ENCODE measurements around the gene CPSF4.
A peak's percentile ranks its signal among the peaks of the same experiment; 100 is the strongest.

Gene CPSF4

DNA sequence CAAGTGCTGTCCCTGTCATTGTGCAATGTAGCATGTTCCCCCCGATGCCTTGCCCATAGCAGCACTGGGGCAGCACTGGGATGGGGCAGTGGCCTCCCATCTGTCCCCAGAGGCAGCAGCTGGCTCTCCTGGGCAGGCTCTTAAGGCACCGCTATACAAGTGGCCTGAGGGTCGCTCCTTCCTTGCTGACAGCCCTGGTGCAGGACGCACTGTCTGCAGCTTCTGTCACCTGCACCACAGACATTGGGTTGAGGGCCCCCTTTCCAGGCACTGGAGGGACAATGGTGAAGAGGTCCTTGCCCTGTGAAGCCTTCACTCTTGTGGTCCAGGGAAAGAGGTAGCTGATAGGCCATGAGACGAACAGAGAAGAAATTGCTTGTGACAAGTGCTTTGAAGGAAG, 10.6 kb downstream of the CPSF4 start:
- DNase-seq: no peak

DNA sequence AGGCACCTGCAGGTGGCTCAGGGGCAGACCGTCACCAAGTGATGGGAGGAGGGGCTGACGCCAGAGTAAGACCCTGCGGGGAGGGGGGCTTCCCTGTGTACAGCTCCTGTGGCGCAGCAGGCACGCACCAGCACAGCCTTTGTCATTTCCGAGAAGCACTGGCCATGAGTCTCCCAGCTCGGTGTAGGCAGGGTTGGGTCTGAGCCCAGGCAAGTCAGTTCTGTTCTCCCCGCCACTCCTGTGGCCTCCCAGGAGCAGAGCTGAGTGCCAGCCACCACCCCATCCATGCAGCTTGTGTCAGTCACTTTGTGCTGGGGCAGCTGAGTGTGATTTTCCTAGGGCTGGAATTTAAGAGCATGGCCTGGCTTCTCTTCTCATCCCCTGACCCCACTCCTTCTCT, 13.2 kb downstream of the CPSF4 start:
- no peak for DNase-seq

DNA sequence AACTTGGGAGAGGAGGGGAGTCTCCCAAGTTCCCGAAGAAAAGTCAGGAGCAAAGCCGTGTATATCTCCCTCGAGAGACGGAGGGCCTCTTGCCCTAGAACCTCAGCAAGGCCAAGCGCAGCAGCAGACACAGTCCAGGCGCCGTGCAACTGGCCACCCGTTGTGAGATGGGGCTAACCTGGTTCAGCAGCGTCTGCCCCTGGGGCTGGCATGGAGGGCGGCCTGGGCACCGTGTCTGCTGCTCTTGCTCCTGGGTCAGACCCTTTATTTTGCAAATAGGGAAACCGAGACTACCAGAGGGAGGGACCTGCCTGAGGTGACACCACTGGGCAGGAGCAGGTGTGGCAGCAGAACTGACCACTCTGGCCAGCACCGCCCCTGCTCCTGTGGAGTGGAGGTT, 13.8 kb downstream of the CPSF4 start:
- no peak for DNase-seq

DNA sequence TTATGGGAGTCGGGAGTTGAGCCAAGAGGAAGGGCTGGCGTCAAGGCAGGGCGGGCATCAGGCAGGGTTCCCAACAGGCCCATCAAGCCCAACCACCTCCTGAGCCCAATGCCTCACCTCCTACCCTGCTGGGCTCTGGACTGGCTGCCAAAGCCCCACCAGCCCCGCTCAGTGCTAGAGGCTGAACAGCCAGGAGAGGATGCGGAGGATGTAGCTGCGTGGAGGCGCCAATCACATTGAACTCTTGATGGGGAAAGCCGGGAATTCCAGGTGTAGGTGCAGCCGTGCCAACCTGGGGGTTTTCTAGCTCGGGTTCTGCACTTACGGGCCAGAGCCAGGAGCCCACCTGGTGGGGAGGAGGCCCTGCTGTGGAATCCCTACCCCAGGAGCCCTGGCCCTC, 14.4 kb downstream of the CPSF4 start:
- DNase-seq: no peak

DNA sequence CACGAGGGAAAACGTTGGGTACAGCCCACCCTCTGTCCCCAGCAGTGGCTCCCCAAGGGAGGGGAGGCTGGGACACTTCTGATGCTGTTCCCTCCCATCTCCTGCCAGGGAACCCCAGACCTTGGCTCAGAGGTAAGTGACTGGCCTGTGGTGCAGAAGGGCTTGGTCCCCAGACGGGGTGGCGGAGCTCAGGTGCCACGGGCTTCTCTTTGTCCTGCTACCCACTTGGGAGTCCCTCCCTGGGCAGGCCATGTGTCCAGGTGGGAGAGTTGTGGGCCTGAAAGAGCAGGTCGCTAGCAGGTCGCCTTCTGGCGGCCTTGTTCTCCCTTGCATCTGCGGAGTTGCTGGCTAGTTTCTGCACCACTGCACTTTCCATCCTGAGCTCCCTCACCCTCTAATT, 17.1 kb downstream of the CPSF4 start:
- no peak for DNase-seq

DNA sequence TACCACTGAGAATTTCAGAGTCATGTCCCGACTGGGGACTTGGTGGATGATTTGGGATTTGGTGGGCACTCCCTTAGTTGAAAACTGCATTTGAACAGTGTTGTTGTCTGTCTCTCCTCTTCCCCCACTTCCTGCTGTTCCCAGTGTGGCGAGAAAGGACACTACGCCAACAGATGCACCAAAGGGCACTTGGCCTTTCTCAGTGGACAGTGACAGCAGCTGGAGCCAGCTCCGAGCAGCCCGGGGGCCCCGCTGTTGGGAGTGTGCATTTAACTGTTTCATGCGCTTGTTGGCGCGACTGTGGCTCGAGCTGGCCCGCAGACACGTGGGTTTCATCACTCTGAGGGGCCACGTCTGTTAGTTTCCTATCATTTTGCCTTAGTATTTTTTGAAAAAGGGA, 17.5 kb downstream of the CPSF4 start:
- DNase-seq: no peak

DNA sequence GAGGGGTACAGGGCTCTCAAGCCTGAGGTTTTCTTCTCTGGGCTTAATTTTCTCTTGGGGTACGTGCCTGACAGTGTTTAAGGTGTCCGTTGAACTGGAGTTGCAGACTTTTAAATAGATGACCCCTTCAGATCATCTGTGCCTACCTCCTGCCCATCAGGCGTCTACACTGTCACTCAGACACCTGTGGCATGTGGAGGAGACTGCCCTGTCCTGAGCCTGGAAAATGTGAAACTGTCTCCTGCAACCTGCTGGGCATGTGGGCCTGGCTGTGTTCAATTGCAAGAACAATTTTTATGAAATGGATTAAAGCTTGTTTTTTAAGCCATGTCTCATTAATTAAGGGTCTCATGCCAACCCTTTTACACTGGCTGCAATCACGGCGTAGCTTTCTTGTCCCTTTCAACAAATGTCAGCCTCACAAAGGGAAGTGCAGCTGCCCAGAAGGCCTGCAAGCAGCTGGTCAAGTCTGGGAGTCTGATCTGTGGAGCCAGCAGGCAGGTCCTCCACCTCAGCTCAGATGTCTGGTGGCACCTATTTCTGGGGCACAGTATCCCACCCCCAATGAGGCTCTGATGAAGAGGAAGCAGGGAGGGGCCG, 18.4 kb downstream of the CPSF4 start:
- DNase-seq: no peak

DNA sequence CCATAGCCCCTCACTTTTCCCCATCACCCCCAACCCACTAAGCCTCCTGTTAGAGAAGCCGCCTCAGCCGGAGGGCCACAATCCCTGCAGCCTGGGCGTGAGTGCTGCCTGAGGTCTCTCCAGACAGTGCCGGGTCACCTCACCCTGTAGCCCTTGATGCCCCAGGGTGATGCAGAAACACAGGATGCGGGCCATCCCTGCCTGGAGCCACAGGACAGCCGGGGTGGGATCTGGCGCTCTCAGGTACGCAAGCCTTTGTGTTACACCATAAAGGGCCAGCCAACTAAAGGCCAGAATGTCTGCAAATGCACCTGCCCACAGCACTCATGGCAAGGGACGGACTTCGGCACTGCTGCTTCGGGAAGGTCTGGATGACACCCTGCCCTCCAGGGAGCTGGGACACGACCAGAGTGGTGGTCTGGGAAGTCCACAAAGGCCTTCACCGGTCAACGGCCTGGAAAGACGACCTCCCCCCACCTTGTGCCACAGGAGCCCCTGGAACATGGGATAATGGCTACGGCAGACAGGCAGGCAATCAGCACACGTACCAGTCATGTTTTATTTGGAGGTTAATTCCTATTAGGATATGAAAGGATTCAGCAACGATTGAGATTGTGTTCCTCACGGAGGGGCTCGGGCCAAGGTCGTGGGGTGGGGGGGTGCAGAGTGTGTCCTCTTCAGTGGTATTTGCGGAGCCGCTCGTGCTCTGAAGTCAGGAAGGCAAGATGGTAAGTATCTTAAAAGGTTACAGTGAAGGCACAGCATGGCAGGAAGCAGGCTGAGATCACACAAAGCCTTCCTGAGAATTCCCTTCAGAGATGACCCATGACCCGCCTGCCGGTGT, 19.1 kb downstream of the CPSF4 start:
- DNase-seq: no peak

DNA sequence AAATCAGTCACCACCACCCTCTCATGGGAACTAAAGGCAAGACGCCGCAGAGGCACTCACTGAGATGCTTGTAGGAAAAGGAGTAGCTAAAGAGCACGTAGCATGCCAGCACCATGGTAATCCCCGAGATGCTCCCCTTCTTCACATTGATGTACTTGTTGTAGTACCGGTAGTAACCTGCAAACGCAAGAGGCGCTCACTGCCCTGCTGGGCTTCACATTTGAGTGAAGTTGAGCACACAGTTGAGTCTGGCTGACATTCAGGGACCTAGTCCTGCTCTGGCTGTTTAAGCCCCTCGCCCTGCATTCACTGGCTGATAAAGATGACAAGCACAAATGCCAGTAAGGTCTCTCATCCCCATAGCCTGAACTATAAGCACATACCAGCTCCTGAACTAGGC, 20.3 kb downstream of the CPSF4 start:
- no peak for DNase-seq

DNA sequence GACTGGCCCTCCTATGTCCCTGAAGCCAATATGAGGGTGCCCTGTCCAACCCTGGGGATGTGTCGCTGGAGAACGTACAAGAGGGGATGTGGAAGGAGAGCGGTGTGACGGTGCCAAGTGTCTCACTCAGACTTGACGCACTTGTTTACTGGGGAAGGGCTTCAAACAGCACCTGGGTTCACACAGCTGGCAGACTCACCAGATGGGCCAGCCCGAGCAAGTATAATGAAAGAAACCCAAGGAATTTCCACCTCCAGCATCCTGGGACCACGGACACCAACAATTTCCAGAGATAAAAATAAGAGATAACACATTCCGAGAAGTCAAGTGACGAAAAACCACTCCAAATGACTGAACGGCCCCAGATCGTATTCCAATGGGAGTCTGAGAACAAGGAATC, 21.9 kb downstream of the CPSF4 start:
- DNase-seq: no peak

DNA sequence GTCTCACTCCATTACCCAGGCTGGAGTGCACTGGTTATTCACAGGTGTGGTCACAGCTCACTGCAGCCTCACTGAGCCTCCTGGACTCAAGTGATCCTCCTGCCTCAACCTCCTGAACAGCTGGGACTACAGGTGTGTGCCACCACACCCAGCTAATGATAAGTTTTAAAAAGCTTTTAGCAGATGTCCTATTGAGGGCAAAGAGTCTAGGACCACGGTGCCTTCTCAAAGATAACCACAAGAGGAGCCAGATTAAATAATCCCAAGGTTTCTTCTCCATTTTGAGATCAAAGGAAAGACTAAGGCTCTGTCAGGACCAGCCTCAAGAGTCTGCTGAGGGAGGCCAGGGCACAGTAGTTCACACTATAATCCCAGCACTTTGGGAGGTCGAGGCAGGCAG, 22.5 kb downstream of the CPSF4 start:
- DNase-seq: no peak

DNA sequence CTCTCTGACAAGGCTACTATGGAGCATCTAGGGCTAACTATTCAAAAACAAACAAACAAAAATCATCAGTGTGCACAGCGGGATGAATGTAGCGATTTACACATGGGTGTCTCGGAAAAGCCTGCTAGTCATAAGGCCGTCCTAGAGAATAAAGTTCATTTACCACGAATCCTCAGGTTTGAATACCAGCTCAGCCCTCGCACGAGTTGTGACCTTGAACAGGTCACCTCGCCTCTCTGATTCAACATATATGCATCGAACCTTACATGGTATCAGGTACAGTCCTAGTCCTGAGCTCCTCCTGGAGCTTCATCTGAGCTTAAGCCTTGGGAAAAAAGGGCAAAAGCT, 26.7 kb downstream of the CPSF4 start:
- no peak for DNase-seq

DNA sequence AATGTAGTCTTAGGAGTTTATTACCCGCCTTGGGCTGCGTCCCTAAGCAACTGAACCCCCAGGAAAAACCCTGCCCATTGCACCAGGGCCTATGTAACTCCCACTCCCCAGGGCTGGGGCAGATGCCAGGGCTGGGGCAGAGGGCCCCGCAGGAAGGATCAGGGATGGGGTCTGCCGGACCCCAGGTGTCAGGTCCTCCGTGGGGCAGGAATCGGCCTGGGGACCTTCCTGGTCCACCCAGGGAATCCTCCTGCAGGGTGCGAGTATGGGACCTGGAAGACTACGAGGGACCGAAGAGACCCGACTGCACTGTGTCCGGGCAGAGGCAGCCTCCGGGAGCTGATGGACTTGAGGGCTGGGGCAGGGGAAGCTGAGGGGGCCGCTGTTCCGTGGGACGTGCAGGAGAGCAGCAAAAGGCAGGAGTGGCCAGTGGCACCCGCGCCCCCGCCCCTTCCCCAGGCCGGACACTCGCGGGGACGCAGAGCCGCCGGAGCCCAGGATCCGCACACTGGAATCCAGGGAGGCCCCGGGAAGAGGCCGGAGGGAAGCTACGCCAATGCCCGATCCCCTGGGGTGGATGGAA, 29.7 kb downstream of the CPSF4 start:
- no peak for DNase-seq

DNA sequence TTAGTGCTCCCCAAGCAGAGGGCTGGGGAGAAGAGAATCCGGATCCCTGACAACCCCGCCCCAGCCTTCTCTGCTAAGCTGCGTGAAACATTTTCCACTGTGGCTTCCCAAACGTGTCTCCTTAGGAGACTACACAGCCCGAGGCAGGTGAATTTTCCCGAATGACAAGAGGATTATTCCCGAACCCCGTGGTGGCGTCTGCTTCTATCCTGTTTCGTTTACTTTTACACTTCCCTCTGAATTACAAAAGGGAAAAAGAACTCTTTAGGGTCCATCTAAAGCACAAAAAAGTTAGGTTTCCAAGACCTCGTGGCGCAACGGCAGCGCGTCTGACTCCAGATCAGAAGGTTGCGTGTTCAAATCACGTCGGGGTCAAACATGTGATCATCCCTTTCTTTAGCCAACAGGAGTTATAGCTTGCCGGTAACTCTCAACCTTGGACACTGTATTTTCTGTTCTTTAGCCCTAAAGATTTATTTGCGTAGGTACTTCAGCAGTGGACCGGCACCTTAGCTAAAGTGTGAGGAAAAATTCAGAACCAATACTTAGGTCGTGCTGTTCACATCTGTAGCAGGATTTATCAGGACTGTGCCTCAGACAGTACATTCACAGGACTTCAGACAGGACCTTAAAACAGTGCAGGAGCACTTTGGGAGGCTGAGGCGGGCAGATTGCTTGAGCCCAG, 30.8 kb downstream of the CPSF4 start:
- no peak for DNase-seq

DNA sequence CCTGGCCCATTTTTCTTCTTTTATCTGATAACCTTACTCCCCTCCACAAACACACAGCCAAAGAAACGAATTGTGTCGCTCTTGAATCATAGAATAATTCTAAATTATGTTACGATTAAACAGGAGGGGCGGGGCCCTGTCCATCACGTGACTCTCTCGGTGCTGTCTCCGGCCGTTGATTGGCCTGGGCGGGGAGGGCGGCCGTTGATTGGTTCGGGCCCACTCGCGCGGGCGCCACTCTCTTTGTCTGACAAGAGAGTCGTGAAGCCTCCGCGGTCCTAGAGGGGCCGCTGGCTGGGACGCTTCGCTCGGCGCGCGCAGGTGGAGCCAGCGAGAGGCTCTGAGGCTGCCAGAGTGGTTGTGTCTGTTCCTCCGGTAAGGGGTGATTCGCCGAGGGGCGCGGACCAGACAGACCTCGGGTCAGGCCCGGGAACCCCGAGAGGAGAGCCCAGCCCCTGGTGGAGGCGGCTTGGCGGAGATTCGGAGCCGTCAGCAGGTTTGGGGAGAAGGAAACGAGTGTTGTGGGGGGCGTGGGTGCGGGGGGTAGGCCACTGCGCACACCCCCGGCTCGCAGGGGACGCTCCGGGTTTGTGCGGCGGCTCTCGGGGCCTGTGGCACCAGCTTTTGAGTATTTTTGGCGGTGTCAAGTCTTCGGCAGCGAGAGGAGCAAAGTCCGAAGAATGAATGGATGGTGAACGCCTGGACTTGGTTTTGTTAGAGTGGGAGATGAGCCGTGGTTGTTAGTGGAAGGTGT, 34.0 kb downstream of the CPSF4 start, which contains the start of gene ZNF789:
ZNF789 (plus strand) TSS at position 330 of the 754 bp plus-strand sequence. CDS start 3,567 bp downstream, outside the sequence.
- DNase-seq: peak; percentile 95

DNA sequence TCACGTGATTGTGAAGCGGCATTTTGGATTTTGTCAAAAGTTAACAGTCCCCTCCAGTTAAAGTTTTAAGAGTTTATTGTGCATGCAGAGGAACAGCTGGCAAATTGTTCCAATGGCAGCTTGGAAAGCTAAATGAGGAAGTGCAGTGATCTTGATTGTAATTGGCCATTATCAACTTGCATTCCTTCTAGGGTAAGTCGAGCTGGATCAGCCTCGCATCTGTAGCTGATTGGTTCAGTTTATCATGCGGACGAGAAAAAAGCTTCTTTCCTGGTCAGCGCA, 34.5 kb downstream of the CPSF4 start:
- DNase-seq: no peak

DNA sequence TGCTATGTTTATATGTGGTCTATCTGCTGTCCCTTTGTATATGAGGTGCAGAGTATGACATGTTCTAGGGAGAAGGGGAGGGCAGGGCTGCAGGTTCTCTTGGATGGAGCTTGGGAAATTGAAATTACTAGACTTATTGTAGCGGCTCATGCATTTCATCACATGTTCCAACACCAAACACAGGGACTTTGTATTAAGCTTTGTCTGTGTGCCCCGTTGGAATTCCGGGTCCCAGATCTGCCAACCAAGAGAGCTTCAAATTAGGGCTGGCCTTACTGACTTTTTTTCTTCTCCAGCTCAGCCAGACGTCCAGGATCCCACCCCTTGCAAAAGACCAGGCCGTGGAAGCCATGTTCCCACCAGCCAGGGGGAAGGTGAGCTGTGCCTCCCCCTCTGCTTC, 37.4 kb downstream of the CPSF4 start:
- DNase-seq: no peak

DNA sequence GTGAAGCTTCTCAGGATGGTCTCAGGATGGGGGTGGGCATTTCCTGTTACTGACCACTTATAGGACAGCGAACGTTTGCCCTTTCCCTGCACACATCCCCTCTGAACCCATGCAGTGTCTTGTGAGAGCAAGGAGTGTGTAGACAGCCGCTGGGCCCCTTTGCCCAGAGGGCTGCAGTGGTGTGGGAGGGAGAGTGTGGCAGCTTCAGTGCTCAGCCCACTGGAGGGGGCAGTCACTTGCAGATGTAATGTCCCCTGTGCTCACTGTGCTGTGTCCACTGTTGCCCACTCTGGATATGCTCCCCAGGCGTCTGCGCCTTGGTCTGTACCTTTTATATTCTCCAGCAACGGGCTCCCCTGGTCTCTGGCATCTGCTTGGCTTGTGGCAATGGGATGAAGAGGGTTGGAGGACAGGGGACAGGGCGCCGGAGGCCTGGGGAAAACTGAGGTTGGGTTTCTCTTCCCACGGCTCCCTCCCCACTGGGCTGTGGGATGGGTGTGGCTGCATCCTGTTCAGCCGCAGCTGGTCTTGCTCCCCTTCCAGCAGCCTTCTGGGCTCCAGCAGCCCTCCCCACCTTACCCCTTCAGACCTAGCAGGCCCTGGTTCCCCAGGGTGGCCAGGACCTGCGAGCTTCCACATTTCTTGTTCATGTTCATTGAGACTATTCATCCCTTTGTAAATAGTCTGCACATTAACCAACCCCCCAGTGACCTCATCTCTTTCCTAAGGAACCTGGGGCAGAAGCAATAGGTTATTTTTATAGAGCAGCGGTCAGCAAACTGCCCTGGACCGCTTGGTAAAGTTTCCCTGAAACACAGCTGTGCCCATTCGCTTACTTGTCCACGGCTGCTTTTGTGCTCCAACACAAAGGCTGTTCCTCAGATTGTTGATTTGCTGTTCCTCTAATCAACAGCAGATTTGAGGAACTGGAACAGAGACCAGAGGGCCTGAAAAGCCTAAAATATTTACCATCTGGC, 40.0 kb downstream of the CPSF4 start:
- no peak for DNase-seq

DNA sequence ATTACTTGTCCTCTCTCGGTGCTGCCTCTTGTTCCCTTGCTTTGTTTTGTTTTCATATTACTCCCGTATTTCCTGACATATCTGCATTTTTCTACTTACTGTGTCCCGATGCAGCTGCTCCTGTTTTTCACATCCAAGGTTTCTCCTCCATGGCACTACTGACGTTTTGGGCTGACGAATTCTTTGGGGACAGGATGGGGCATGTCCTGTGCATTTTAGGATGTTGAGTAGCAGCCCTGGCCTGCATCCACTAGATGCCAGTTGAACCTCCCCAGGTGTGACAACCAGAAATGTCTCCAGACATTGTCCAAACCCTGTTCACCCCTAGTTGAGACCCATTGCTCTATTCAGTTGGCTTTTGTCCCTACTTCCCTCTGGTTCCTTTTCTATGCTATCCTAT, 46.4 kb downstream of the CPSF4 start:
- DNase-seq: no peak

DNA sequence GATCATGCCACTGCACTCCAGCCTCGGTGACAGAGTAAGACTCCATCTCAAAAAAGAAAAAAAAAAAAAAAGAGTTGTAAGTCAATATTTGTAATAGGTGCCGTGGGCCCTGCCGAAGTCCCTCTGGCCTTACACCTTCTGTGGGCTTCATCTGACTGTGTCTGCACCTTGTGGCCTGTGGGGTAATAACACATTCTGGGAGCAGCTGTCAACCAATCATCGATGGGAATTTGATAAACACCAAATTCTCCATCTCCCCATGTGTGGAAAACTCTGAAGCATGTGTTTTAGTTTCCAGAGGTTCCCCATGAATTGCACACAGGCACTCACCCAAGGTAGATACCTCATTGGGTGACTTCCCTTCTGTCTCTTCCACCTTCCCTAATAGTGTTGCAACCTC, 50.5 kb downstream of the CPSF4 start:
- no peak for DNase-seq

DNA sequence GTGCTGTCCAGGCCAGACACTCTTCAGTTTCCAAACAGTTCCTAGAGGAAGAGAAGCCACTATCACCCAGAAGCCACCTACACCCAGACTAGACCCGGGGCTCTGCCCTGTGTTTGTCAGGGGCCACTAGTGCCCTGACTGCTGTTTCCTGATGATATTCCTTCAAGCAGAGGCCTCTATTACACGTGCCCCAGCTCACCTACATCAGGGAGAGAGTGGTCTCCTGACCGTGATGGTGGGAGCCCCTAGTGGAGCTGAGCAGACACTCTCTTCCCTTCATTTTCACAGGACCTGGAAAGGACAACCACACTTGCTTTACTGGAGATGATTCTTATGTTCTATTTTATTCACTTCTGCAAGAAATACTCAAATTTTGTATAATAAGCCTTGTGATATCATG, 52.1 kb downstream of the CPSF4 start:
- no peak for DNase-seq

DNA sequence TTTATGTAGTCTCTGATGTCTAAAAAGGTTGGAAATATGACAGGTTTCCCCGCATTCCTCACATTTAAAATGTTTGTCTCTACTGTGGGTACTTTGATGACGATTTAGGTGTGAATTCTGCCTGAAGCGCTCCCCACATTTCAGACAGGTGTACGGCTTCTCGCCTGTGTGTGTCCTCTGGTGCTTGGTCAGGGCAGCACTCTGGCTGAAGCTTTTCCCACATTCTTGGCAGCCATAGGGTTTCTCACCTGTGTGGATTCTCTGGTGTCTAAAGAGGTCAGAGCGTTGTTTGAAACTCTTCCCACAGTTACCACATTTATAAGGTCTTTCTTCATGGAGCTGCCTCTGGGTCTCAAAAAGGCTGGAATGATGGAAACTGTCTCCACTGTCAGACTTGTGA, 55.1 kb downstream of the CPSF4 start:
- no peak for DNase-seq

All from activated CD4-positive, CD25-positive, alpha-beta regulatory T cell treated with anti-CD3 and anti-CD28 coated beads, Interleukin-2, amount 50 U/mL, for 72 hours (primary cell).